Measurements from ENCODE around the gene FAM193B. TPM values are rescaled to one million over a fixed set of nuclear protein-coding genes. Genes with fewer than 3 reads are reported as not detected.

The FAM193B gene
- total and polyA plus RNA-seq, 2 of the 13 experiments (the other 11 are each of a cell fraction or from before 2014, with no cell fraction given), result 21.2 to 40.9 TPM

DNA sequence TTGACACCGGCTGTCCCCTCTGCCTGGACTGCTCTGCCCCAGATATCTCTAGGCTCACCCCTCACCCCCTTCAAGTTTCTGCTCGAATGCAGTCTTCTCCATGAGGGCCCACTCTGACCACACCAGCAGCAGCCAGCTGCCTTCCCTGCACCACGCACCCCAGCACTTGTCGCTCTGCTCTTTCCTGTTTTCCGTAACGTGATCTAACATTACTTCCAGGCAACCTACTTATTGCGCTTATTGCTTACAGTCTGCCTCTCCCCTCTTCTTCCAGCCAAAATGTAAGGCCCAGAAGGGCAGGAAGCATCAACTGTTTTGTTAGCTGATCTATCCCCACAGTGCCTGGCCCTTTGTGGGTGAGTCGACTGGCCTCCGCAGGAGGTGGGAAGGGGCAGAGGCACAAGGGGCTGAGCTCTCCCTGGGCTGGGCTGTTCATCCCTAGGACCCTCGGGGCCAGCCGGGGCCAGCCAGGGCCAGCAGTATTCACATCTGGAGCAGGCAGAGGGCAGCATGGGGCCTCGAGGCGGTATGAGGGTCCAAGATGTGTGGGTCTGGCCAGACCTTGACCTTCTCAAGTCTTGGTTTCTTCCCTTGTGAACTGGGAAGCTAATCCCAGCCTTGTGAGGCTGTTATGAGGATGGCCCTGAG, 69.3 kb downstream of the FAM193B start:
- FAIRE-seq, result no peak
- DNase-seq (ENCODE audit: low spot score), result no peak
- Histone ChIP-seq H3K9me3 (ENCODE audit: low read length) (no peaks in the 10 kb centered on the region), H3K79me2 (ENCODE audit: insufficient read depth, low read length) (no peaks in the 10 kb centered on the region), H3K36me3 (replicated peaks in 1 of 2; ENCODE audit: control insufficient read depth in 1 of 2, insufficient read depth in 2 of 2, low read length in 2 of 2) (peaks cover 7 to 10% of the 10 kb centered on the region in 2 experiments; a peak in 4 of 5 replicates), H3K9ac (ENCODE audit: insufficient read depth, low read depth, low read length) (no peak overlapping the region), H3K4me1 (ENCODE audit: insufficient read depth, low read length) (no peaks in the 10 kb centered on the region), H4K20me1 (ENCODE audit: insufficient read depth, low read length) (no peaks in the 10 kb centered on the region), H3K27me3 (ENCODE audit: control insufficient read depth in 1 of 2, insufficient read depth in 2 of 2, low read length in 2 of 2) (no peaks in the 10 kb centered on the region), H3K27ac (ENCODE audit: extremely low read length, insufficient read depth, low read length) (no peak overlapping the region), H3K4me3 (replicated peaks in 1 of 3; ENCODE audit: insufficient read depth in 1 of 3, low read depth in 2 of 3, low read length in 3 of 3) (no peak overlapping the region), H3K4me2 (ENCODE audit: low read depth, low read length) (no peak overlapping the region), H2AFZ (ENCODE audit: low read length) (no peak overlapping the region)
- in situ Hi-C loops (cut with HindIII; ENCODE audit: extremely low pct_ligation_motif_present, low pct_unique_long_range_greater_than_20kb), result no loop called here
- ATAC-seq, result no peak
- POLR2A ChIA-PET, result no interaction called here
- CTCF ChIA-PET (ENCODE audit: low intra/inter-chr PET ratio, low total read pairs), result no interaction called here
- intact Hi-C loops (cut with micrococcal nuclease; ENCODE audit: unreplicated experiment), result no loop called here
- no TSS peak for BruUV-seq (replicated peaks)
- TF ChIP-seq SRSF4 (IDR thresholded peaks at IDR 0.05; ENCODE audit: low read depth, low read length, poor library complexity, severe bottlenecking), result no peak
- no peak for TF ChIP-seq KLF15 (CRISPR knock-in tag; IDR thresholded peaks at IDR 0.05; ENCODE audit: borderline replicate concordance)
- TF ChIP-seq CBX2 (IDR thresholded peaks at IDR 0.05; ENCODE audit: low read depth, low read length), result no peak
- no peak for TF ChIP-seq CBX2 (CRISPR knock-in tag; IDR thresholded peaks at IDR 0.05; ENCODE audit: low read depth)
- TF ChIP-seq, protein P1, sequence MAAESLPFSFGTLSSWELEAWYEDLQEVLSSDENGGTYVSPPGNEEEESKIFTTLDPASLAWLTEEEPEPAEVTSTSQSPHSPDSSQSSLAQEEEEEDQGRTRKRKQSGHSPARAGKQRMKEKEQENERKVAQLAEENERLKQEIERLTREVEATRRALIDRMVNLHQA (CRISPR knock-in tag; IDR thresholded peaks at IDR 0.05), result no peak
- TF ChIP-seq SP140L (CRISPR knock-in tag; IDR thresholded peaks at IDR 0.05; ENCODE audit: borderline replicate concordance), result no peak
- 81% methylated on average over 10 of the region's 13 CpGs for WGBS (ENCODE audit: low lambda C conversion rate)
